IPS DF 19.7 (cell line): Measurements from ENCODE around the gene SLC25A21.
"Not testable (repeated sequence)": the region's sequence is repeated elsewhere in the genome, so short reads cannot be mapped to it uniquely, and the experiment has no call there.

Source experiments
- DNase-seq: peaks from one replicate; pipeline ENCODE4 v3.0.0-alpha.2; 2013; ENCODE audit warnings: low read depth, low spot score

SLC25A21 gene

GRCh38 chr14:36942522-36943245 lies 229.7 kb downstream of the SLC25A21 start:
- no peak for DNase-seq

DNA sequence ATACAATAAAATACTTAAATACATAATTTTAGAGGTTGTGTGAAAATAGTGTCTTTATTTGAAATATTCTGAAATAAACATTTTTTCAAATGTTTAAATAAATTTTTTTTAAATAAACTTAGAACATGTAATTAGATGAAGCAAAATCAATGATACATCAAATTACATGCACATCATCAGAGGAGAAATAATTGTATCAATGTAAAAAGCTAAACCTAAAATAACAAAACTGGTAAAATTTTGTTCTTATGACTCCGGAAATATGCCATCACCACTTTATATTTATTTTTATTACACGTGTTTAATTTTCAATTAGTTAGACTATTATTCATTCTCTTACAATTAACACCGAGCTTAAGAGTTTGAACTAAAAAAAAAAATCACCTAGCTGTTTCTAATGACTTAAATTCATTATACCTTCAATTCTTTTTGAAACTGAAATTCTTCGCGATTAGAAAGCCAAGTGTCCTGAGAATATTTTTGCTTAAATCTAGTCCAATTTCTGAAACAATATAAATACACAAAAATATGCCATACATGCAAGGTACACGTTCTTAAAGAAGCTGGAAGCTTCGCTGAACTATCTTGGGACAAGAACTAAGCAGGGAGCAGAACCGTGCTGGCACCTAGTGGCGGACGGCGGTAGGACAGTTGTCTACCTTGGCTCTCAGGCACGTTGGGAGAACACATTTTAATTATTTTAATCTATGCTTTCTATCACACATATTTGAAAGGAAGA lies 230.5 kb downstream of the SLC25A21 start:
- no peak for DNase-seq

DNA sequence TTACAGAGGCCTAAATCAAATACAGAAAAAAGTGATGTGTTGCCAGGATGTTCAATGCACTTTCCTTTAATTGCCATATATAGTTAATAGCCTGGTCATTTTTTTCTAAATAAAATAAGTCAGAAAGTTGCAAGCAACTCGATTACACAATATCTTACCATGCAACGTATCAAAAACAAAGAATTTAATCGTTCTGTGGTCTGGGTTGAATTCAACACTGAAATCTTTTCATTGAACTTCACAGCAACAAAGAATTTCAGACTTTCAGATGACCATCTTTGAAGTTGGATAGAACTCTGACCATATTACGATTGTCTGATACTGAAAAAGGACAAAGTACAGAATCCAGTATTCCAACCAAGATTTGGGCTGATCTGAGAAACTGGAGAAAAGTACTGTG lies 231.9 kb downstream of the SLC25A21 start:
- DNase-seq: no peak

- no peak for DNase-seq
These were observed 233.1 kb downstream of the SLC25A21 start for GRCh38 chr14:36939265-36939664.

- DNase-seq: no peak
These were observed 233.7 kb downstream of the SLC25A21 start for GRCh38 chr14:36938678-36939077.

- DNase-seq: no peak
These were observed 236.3 kb downstream of the SLC25A21 start for GRCh38 chr14:36935976-36936678.

GRCh38 chr14:36934304-36934703 lies 238.1 kb downstream of the SLC25A21 start:
- DNase-seq: no peak

DNA sequence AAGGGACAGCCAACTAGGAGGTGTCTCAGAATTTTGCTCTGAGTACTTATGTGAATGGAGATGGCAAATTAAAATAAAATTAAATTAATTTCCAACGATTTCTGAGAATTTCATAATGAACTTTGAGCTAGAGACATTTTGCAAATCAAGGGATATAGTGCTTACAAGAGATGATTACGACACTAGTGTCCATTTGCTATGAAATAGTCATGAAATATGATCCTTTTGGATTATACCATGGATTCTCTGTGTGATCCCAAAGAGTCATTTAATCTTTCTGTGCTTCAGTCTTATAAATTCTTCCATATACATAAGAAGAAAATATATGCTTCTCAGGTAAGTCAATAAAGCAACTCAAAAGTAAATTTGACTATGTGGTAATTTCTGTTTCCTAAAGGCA lies 240.6 kb downstream of the SLC25A21 start:
- DNase-seq: no peak

DNA sequence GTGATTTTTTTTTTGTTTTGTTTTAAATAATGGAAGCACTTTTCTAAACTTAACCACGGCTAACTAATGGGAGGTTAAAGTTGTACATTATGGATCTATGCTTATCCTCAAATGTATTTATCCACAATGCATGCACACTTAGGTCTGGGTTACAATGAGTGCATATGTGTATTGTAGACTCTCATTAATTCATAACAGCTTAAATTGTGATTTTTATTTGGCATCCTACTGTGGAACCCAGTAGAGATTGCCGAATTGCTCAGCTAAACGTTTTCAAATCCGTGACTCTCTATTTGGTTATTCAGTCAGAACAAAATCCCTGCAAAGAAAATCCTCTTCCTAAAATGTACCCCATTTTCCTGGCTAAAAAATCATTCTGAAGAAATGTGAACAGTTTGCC lies 244.0 kb downstream of the SLC25A21 start:
- DNase-seq: no peak

GRCh38 chr14:36925094-36925493 lies 247.3 kb downstream of the SLC25A21 start:
- no peak for DNase-seq

- DNase-seq: no peak
These were observed 255.7 kb downstream of the SLC25A21 start for GRCh38 chr14:36916668-36917067.

- no peak for DNase-seq
These were observed 257.3 kb downstream of the SLC25A21 start for GRCh38 chr14:36915081-36915480.

DNA sequence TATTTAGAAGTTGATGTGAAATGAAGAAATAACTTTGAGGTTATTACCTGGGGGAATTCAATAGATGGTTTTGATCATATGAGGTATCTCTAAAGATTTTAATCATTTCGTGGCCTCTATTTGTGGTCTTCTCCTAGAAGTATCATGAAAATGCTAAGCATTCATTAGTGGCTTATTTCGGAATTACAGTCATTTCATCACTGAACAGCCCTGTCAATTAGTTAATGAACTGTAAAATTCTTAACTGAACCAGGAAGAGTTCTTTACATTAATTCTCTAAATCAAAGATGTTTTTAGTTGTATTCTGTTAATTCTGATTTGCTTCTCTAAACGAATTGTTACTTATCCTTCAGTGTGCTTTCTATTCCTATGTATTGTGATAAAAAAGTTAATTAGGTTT lies 261.8 kb downstream of the SLC25A21 start:
- DNase-seq: no peak

- DNase-seq: no peak
These were observed 267.0 kb downstream of the SLC25A21 start for GRCh38 chr14:36905272-36905888.

DNA sequence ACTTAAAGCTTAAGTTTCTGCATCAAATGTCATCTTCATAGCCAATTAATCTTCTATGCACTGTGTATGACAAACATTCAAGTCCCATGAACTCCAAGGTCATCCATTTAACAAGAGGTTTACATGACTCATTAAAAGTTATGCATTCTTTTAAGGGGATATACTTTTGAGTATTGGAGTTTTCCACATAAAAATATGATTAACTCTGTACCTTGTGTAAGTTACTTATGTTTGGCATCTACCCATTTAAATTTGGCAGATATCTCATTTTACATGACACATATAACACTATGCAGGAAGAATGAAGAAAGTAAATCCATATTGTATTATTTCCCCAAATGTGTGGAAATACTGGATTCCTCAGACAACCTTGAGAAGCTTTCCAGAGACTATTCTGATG lies 270.5 kb downstream of the SLC25A21 start:
- no peak for DNase-seq

GRCh38 chr14:36900846-36901245 lies 271.6 kb downstream of the SLC25A21 start:
- no peak for DNase-seq

DNA sequence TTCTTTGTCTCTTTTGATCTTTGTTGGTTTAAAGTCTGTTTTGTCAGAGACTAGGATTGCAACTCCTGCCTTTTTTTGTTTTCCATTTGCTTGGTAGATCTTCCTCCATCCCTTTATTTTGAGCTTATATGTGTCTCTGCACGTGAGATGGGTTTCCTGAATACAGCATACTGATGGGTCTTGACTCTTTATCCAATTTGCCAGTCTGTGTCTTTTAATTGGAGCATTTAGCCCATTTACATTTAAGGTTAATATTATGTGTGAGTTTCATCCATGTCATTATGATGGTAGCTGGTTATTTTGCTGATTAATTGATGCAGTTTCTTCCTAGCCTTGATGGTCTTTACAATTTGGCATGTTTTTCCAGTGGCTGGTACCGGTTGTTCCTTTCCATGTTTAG lies 276.1 kb downstream of the SLC25A21 start:
- not testable (repeated sequence) for DNase-seq

DNA sequence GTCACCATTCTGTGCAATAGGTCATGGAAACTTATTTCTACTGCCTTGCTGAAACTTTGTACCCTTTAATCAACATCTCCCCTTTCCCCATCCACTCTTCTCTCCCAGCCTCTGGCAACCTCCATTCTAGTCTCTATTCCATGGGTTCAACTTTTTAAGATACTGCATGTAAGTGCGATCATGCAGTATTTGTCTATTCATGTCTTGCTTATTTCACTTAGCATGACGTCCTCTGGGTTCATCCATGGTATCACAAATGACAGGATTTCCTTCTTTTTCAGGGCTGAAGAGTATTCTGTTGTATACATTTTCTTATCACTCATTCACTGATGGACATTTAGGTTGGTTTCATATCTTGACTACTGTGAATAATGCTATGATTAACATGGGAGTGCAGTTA lies 288.4 kb downstream of the SLC25A21 start:
- DNase-seq: no peak

GRCh38 chr14:36880276-36880675 lies 292.1 kb downstream of the SLC25A21 start:
- no peak for DNase-seq

DNA sequence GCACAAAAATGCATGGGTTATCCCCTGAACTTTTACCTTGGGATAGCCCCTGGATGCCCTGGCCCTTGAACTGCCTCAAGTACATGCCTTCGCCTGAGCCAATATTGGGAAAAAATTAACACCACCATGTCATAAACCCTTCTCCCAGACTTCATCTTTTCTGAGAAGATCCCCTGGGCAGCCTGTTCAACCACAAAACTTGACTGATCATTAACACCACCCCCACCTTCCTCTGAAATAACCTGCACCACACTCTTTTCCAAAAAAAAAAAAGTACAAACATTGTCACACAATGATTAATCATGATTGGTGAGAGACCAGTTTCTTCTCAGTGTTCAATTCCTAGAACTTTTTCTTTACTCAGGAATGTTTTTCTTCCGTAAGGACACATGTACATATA lies 292.8 kb downstream of the SLC25A21 start:
- DNase-seq: no peak

DNA sequence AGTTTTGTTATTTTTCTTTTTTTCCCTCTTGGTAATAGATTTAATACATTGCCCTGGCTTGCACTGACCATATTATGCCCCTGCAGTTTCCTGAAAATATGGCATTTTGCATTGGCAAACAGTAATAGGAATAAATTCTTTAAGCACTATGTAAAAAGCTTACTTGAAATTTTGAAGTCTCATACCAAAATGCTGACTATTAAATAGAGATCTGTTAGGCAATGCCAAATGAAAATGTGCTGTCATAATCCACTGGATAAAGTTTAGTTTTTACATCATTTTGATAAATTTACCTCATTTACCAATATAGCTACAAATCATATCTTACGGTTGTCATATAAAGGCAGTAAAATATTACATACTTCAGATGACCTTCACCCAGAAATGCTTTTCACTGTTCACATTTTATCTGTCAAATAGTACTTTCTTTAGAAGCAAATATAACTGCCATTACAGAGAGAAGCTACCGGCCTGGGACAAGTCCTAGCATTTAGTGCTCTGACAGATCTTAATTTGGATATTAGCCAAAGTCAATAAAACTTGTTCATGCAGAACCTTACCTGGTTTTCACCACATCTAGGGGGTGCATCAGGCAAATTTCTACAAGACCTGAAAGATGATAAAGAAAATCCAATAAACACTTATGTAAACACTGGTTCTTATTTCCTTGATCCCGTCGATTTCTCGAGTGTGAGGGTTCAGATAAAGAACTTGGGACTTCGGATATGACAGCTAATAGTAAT lies 297.8 kb downstream of the SLC25A21 start:
- no peak for DNase-seq

- DNase-seq: no peak
These were observed 301.6 kb downstream of the SLC25A21 start for GRCh38 chr14:36870776-36871175.
